Activated CD4-positive, alpha-beta memory T cell treated with anti-CD3 and anti-CD28 coated beads, Interleukin-2, amount 10 ng/mL, durations not matched to agents 7 days and 5 days (primary cell): ENCODE measurements around the gene PRKCA. TPM values are rescaled to one million over a fixed set of nuclear protein-coding genes. Genes with fewer than 3 reads are reported as not detected.

ENCODE experiments used
- CTCF ChIA-PET: fragments of 350-600 bp; sonication (Branson Sonifier 250); formaldehyde crosslinking; loops from one replicate; lab custom pipeline; 2021; ENCODE audit warnings: antibody characterized with exemption, inconsistent platforms; lab: Charles Lee
- POLR2A ChIA-PET: fragments of 350-600 bp; sonication (Branson Sonifier 250); formaldehyde crosslinking; loops from one replicate; lab custom pipeline; 2021; ENCODE audit warnings: antibody characterized with exemption; lab: Charles Lee
- DNase-seq: peaks from one replicate; pipeline ENCODE4 v3.0.0-alpha.2; 2020
- H3K27ac Mint-ChIP-seq: one replicate; pipeline ENCODE4 v1.8.0; 2021; ENCODE audit warnings: mild to moderate bottlenecking, mixed read lengths
- H3K27me3 Mint-ChIP-seq: one replicate; pipeline ENCODE4 v1.8.0; 2021; ENCODE audit warnings: mixed read lengths
- H3K36me3 Mint-ChIP-seq: one replicate; pipeline ENCODE4 v1.8.0; 2021; ENCODE audit warnings: low read depth, mixed read lengths
- H3K4me1 Mint-ChIP-seq: one replicate; pipeline ENCODE4 v1.8.0; 2021; ENCODE audit warnings: mixed read lengths
- H3K4me3 Mint-ChIP-seq: one replicate; pipeline ENCODE4 v1.8.0; 2021; ENCODE audit warnings: mild to moderate bottlenecking, mixed read lengths
- H3K9me3 Mint-ChIP-seq: one replicate; pipeline ENCODE4 v1.8.0; 2021; ENCODE audit warnings: mixed read lengths
- total RNA-seq, 2 experiments: library from RNA; stranded (reverse); gene quantifications; one replicate each; pipeline ENCODE4 v1.2.3, GENCODE V29; 2021

PRKCA gene
- total RNA-seq, 2 experiments from 2014 or later = 57.6 to 61.3 TPM

DNA sequence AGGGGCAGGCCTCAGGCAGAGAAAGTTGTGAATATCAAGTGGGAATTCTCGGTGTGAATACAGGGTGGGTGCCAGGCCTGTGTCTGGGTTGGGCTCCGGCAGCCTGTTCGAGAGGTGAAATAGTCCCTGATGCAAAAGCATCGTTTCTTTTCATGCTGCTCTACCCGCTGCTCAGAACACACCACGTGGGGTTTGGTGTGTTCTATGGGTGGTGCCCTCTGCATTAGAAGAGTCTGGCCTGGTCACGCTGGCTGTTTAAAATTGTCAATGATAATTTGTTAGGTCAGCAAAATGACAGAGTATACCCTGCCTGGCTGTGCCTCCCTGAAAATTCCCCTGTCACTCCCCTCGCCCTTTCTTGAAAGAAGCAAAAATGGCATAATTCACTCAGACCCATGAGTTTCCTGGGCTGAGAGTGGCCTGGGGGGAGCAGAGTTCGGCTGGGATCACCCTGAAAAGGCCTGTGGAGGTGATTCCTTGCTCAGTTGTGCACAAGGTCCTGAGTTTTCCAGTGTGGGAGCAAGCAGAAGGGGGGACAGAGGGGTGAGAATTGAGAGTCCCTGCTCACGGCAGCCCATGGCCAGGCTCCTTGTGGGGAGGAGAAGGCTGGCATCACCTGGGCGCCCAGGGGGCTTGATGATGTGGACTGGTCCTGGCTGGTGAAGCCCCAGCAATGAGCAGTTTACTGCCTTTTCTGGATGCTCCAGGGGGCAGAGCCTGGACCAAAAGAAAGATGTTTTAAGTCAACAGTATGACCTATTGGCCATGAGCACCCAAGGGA is 535.7 kb downstream of the PRKCA start:
- Mint-ChIP-seq H3K4me3 (no peak overlapping the region), H3K36me3 (no peaks in the 10 kb centered on the region), H3K4me1 (no peaks in the 10 kb centered on the region), H3K27ac (no peak overlapping the region), H3K27me3 (peaks cover 39% of the 10 kb centered on the region), H3K9me3 (no peaks in the 10 kb centered on the region)
- no peak for DNase-seq
- ChIA-PET POLR2A (no interaction called here), CTCF (no interaction called here)

DNA sequence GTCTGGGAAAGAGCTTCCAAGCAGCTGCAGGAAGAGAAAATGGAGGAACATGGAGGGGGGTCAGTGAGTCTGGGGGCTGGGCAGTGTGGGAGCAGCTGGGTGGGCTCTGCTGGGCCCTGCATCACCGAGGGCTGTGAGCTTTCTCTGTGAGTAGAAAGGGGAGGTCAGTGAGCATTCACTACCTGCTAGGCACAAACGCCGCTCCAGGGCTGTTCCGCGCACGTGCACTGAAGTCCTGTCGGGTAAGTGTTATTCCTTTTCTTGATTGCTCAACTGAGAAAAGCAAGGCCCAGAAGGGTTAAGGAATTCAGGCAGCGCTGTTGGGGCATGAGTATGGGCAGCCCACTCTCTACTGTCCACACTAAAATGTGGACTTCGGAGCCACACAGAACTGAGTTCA is 537.2 kb downstream of the PRKCA start:
- CTCF ChIA-PET = no interaction called here
- H3K27me3 Mint-ChIP-seq = peaks cover 27% of the 10 kb centered on the region

GRCh38 chr17:66840061-66840460 is 537.6 kb downstream of the PRKCA start:
- Mint-ChIP-seq H3K27me3 (peaks cover 26% of the 10 kb centered on the region), H3K4me3 (no peak overlapping the region), H3K4me1 (no peaks in the 10 kb centered on the region), H3K9me3 (no peaks in the 10 kb centered on the region), H3K27ac (no peak overlapping the region), H3K36me3 (no peaks in the 10 kb centered on the region)
- no peak for DNase-seq
- ChIA-PET CTCF (no interaction called here), POLR2A (no interaction called here)

More for the DNA sequence above, 537.2 kb downstream of the PRKCA start:
- Mint-ChIP-seq H3K36me3 (no peaks in the 10 kb centered on the region), H3K9me3 (no peaks in the 10 kb centered on the region), H3K27ac (no peak overlapping the region), H3K4me1 (no peaks in the 10 kb centered on the region), H3K4me3 (no peak overlapping the region)
- DNase-seq = no peak
- POLR2A ChIA-PET = no interaction called here

- peaks cover 15% of the 10 kb centered on the region for H3K27me3 Mint-ChIP-seq
Measured at GRCh38 chr17:66841328-66841727, 538.9 kb downstream of the PRKCA start.

GRCh38 chr17:66841744-66842143 is 539.3 kb downstream of the PRKCA start:
- Mint-ChIP-seq H3K36me3 (no peaks in the 10 kb centered on the region), H3K27ac (no peak overlapping the region), H3K27me3 (peaks cover 10% of the 10 kb centered on the region), H3K4me3 (no peak overlapping the region), H3K9me3 (peaks cover 5% of the 10 kb centered on the region), H3K4me1 (no peaks in the 10 kb centered on the region)
- no peak for DNase-seq
- POLR2A ChIA-PET = no interaction called here
- CTCF ChIA-PET = no interaction called here

More at GRCh38 chr17:66841328-66841727, 538.9 kb downstream of the PRKCA start:
- no peaks in the 10 kb centered on the region for H3K36me3 Mint-ChIP-seq
- DNase-seq = no peak
- H3K27ac Mint-ChIP-seq = no peak overlapping the region
- POLR2A ChIA-PET = no interaction called here
- CTCF ChIA-PET = no interaction called here
- H3K9me3 Mint-ChIP-seq = peaks cover 2% of the 10 kb centered on the region
- H3K4me1 Mint-ChIP-seq = no peaks in the 10 kb centered on the region
- no peak overlapping the region for H3K4me3 Mint-ChIP-seq

DNA sequence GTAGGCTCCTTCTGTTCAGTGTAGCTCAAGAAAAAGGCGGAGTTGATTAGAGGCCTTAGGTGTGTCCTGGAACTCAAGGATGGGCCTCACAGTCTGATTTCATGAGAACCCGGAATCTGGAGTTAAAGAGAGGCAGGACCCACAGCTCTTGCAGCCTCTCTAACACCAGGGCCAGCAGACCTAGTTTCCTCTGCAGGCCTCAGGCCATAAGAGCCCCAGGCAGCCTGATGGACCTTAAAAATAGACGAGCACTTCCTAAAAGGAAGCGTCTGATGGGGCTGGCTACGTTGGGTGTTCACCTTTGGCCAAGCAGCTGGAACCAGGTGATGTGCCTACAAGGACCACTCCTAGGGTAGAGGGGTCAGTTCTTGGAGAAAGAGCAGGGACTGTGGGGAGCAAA is 540.1 kb downstream of the PRKCA start:
- H3K4me1 Mint-ChIP-seq = no peaks in the 10 kb centered on the region
- POLR2A ChIA-PET = no interaction called here
- H3K27me3 Mint-ChIP-seq = peaks cover 5% of the 10 kb centered on the region

DNA sequence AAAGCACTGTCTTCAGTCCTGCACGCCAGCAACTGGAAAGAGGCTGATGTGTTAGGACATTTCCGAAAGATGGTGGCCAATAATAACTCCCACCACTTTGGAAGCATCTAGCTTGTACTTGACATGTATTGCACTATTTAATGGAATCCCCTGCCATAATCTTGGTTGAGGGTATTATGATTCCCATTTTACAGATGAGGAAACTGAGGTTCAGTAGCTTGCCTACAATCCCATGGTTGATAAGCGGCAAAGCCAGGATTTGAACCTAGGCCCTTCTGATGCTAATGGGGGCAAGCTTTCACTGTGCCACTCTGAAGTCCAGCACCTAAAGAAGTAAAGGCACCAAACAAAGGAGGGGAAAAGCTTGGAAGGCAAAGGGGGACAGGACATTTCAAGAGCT is 540.5 kb downstream of the PRKCA start:
- peaks cover 5% of the 10 kb centered on the region for H3K9me3 Mint-ChIP-seq
- H3K27ac Mint-ChIP-seq = no peak overlapping the region
- no peaks in the 10 kb centered on the region for H3K36me3 Mint-ChIP-seq
- DNase-seq = no peak
- H3K4me1 Mint-ChIP-seq = no peaks in the 10 kb centered on the region
- no peak overlapping the region for H3K4me3 Mint-ChIP-seq
- peaks cover 3% of the 10 kb centered on the region for H3K27me3 Mint-ChIP-seq
- CTCF ChIA-PET = no interaction called here
- POLR2A ChIA-PET = no interaction called here

More for the DNA sequence above, 540.1 kb downstream of the PRKCA start:
- no peak for DNase-seq
- Mint-ChIP-seq H3K27ac (no peak overlapping the region), H3K4me3 (no peak overlapping the region), H3K9me3 (peaks cover 5% of the 10 kb centered on the region), H3K36me3 (no peaks in the 10 kb centered on the region)
- CTCF ChIA-PET = no interaction called here

DNA sequence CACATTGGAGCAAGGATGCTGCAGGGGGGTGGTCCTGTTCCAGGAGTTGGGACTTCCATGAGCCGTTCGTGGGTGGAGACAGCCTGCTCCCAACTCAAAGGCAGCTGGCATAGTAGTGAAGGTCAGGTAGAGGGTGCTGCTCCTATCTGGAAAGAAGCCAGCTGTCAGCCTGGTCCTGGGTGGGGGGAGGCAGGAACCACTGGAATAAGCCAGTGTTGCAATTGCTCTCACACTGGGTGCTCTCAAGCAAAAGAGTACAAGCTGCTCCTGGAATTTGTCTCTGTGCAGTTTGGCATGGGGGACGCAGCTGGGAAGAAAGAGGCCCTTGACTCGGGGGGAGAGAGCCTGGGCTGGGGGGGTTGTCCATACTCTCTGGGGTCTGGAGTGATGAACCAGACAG is 541.2 kb downstream of the PRKCA start:
- Mint-ChIP-seq H3K9me3 (peaks cover 5% of the 10 kb centered on the region), H3K4me1 (no peaks in the 10 kb centered on the region), H3K4me3 (no peak overlapping the region), H3K27ac (no peak overlapping the region), H3K36me3 (no peaks in the 10 kb centered on the region), H3K27me3 (no peaks in the 10 kb centered on the region)
- ChIA-PET POLR2A (interaction anchor here (0.7 kb wide), 1 partner anchor 34 kb away, joined by 3 read pairs; no protein-coding TSS in a partner anchor), CTCF (no interaction called here)
- no peak for DNase-seq

GRCh38 chr17:66847704-66848103 is 545.3 kb downstream of the PRKCA start:
- H3K36me3 Mint-ChIP-seq = no peaks in the 10 kb centered on the region
- H3K27ac Mint-ChIP-seq = no peak overlapping the region
- POLR2A ChIA-PET = no interaction called here
- CTCF ChIA-PET = no interaction called here
- no peak for DNase-seq
- H3K4me1 Mint-ChIP-seq = no peaks in the 10 kb centered on the region
- H3K27me3 Mint-ChIP-seq = peaks cover 6% of the 10 kb centered on the region
- peaks cover 5% of the 10 kb centered on the region for H3K9me3 Mint-ChIP-seq
- H3K4me3 Mint-ChIP-seq = no peak overlapping the region

DNA sequence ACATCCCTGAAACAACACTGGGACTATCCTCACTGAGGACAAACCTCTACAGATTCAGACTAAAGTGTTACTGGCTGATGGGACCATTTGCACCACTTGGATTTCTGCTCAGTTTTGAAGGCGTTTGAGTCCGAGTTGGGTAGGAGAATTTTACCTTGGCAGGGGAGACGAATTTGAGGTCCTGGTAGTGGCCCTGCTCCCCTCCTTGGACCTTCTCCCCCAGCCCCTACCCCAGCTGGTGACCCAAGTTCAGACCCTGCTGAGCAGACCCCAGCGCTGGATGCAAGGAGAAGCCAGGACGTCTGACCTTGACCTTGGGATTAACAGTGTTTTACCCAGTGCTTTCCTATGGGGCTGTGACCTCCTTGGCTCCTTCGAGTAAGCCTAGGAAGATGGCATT is 546.1 kb downstream of the PRKCA start:
- Mint-ChIP-seq H3K4me3 (no peak overlapping the region), H3K27ac (no peak overlapping the region), H3K36me3 (no peaks in the 10 kb centered on the region), H3K27me3 (peaks cover 8% of the 10 kb centered on the region), H3K9me3 (peaks cover 5% of the 10 kb centered on the region), H3K4me1 (no peaks in the 10 kb centered on the region)
- CTCF ChIA-PET = no interaction called here
- DNase-seq = no peak
- POLR2A ChIA-PET = no interaction called here

DNA sequence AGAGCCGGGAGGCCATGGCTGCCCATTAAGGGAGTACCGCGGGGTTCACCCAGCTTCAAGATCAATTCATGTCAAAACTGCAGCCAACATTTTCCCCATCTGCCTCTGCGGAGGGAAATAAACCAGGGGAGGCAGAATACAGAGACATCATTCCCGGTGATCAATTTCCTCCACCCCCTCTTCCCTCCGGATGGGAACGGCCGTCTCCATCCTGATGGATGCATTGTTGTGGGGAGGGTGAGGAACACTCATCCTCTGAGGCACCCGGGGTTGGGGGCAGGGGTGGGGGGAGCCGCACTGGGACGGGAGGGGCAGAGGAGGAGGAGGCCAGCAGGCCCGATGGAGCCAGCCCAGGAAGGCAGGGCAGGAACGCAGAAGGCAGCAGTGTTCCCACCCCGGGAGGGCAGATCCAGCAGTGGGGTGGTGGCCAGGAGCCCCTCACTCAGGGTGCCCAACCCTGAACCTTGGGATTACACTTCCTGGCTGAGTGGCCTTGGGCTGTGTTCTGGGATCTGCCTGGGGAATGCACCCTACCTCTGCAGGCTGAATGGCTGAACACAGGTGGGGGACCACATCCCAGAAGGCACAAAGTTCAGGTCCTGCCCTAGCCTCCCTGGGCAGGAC is 546.7 kb downstream of the PRKCA start:
- Mint-ChIP-seq H3K4me1 (no peaks in the 10 kb centered on the region), H3K36me3 (no peaks in the 10 kb centered on the region)
- CTCF ChIA-PET = no interaction called here

GRCh38 chr17:66849851-66850580 is 547.6 kb downstream of the PRKCA start:
- CTCF ChIA-PET = no interaction called here
- no peak for DNase-seq
- POLR2A ChIA-PET = no interaction called here
- Mint-ChIP-seq H3K9me3 (peaks cover 5% of the 10 kb centered on the region), H3K27ac (no peak overlapping the region), H3K4me1 (no peaks in the 10 kb centered on the region), H3K27me3 (peaks cover 8% of the 10 kb centered on the region), H3K36me3 (no peaks in the 10 kb centered on the region), H3K4me3 (no peak overlapping the region)

More for the DNA sequence above, 546.7 kb downstream of the PRKCA start:
- POLR2A ChIA-PET = no interaction called here
- DNase-seq = no peak
- H3K9me3 Mint-ChIP-seq = peaks cover 5% of the 10 kb centered on the region
- H3K4me3 Mint-ChIP-seq = no peak overlapping the region
- no peak overlapping the region for H3K27ac Mint-ChIP-seq
- peaks cover 8% of the 10 kb centered on the region for H3K27me3 Mint-ChIP-seq

DNA sequence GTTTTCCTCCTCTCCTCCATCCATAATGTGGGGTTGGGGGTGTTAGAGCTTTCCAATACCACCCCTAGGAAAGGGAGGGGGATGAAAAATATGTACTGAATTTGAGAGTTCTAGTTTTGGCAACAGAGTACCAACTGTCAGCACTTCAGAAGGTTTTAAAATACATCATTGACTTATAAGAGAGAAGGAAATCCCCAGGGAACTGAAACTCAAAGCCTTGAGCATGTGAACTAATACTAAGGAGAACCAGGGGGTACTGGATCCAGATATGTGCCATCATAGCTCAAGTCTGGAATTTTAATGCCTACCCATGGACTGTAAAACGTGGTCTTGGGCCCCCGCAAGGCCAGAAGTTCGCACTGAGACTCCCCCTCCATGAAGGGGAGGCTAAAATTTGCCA is 548.3 kb downstream of the PRKCA start:
- H3K27me3 Mint-ChIP-seq = peaks cover 8% of the 10 kb centered on the region
- ChIA-PET POLR2A (no interaction called here), CTCF (no interaction called here)
- peaks cover 5% of the 10 kb centered on the region for H3K9me3 Mint-ChIP-seq
- no peaks in the 10 kb centered on the region for H3K4me1 Mint-ChIP-seq
- no peak for DNase-seq
- no peaks in the 10 kb centered on the region for H3K36me3 Mint-ChIP-seq
- no peak overlapping the region for H3K4me3 Mint-ChIP-seq
- H3K27ac Mint-ChIP-seq = no peak overlapping the region
